Aorta (tissue), 5 donors: ENCODE results near the gene MED29. TPM values are rescaled to one million over a fixed set of nuclear protein-coding genes. Genes with fewer than 3 reads are reported as not detected.

Source experiments
- ATAC-seq: fragments of 200-7000 bp; cut with Tn5 transposase; one replicate; pipeline ENCODE4 v1.9.1; 2022; ENCODE audit warnings: moderate library complexity; ENCODE audit not compliant: low FRiP score
- DNase-seq, 2 donors: peaks; one replicate each; pipeline ENCODE4 v3.0.0-alpha.2; 2020
- H3K27ac ChIP-seq, 2 donors: one replicate each; pipeline ENCODE4 v1.5.1; 2013; ENCODE audit warnings: low read length in 2 of 2, mild to moderate bottlenecking in 2 of 2, moderate library complexity in 2 of 2, control low read depth in 1 of 2, inconsistent platforms in 1 of 2, low read depth in 1 of 2
- H3K27me3 ChIP-seq, 2 donors: one replicate each; pipeline ENCODE4 v1.6.1; 2013; ENCODE audit warnings: control low read depth in 1 of 2, low read length in 1 of 2, mild to moderate bottlenecking in 1 of 2, moderate library complexity in 1 of 2; ENCODE audit not compliant: insufficient read depth in 2 of 2, control insufficient read depth in 1 of 2
- H3K36me3 ChIP-seq, 2 donors: one replicate each; pipeline ENCODE4 v1.6.1; 2013; ENCODE audit warnings: control low read depth in 1 of 2, low read length in 1 of 2, mild to moderate bottlenecking in 1 of 2; ENCODE audit not compliant: insufficient read depth in 2 of 2, control insufficient read depth in 1 of 2
- H3K4me1 ChIP-seq, 2 donors: one replicate each; pipeline ENCODE4 v1.6.1; 2013; ENCODE audit warnings: low read length in 2 of 2, control low read depth in 1 of 2, mild to moderate bottlenecking in 1 of 2, moderate library complexity in 1 of 2; ENCODE audit not compliant: insufficient read depth in 2 of 2, control insufficient read depth in 1 of 2
- H3K4me3 ChIP-seq, 2 donors: one replicate each; pipeline ENCODE4 v1.5.1; 2013; ENCODE audit warnings: low read length in 2 of 2, control low read depth in 1 of 2, mild to moderate bottlenecking in 1 of 2
- H3K9me3 ChIP-seq: one replicate; pipeline ENCODE4 v1.6.1; 2013; ENCODE audit warnings: mild to moderate bottlenecking, low read length; ENCODE audit not compliant: control insufficient read depth
- WGBS, 2 donors: extraction: QIAGEN DNeasy Blood & Tissue Kit; methylation state at CpG; one replicate each; pipeline ENCODE4 v1.1.7; 2013; 5-methylcytosine and 5-hydroxymethylcytosine counted together
- intact Hi-C, 2 donors: fragments of 100-400 bp; cut with DNase I; formaldehyde crosslinking; loops; one replicate each; pipeline versions ENCODE4 v1.14.2 to v1.15.0; 2022
- polyA plus RNA-seq, 2 donors: library from polyadenylated mRNA; stranded (reverse); fragments of 200-250 nt; gene quantifications; one replicate each; pipeline ENCODE4 v1.2.3, GENCODE V29; 2013
- total RNA-seq, 2 donors: library from RNA; stranded (reverse); fragmentation: NEBNext Ultra II Directional; extraction: Animal tissue kit (Norgen Biotek cat#: 25700); gene quantifications; one replicate each; pipeline ENCODE4 v1.2.1, GENCODE V29; 2021
- donor health status: healthy with polysubstance abuse.
- donor health status: Bipolar disorder and iron deficiency.
- donor health status: DM: no; HTN: no; CAD: no.
- donor health status: DM: no; HTN: no; CAD: no.
- donor health status: DM: yes; HTN: yes; CAD: no.

Gene MED29
- total and polyA plus RNA-seq, 4 donors: 26.0 to 35.1 (median 29.3) TPM

DNA sequence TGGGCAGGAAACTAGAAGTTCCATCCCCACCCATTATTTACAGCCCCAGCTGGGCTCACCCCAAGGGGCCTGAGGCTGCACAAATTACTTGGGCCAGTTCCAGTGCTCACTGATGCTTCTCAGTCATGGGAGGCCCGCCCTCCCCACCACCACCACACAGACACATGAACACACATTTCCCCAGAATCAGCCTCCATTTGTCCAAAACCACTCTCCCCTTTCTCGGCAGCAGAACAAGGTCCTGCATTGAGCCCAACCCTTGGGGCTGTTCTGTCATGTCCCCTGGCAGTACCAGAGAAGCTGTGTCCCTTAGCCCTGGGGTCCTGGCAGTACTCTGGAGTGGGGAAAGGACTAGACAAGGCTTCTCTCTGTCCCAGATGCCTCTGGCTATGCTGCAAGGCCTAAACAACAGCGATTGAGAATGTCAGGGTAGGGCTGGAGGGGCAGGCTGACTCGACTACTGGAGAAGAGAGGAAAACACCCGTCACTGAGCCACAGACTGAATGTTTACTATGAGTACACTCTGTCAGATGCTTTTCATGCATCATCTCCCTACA, 27.2 kb upstream of the MED29 start:
- Histone ChIP-seq H3K36me3 (no peaks in the 10 kb centered on the region), H3K4me1 (no peaks in the 10 kb centered on the region), H3K4me3 (no peak overlapping the region), H3K27ac (no peak overlapping the region), H3K9me3 (no peaks in the 10 kb centered on the region), H3K27me3 (no peaks in the 10 kb centered on the region)
- intact Hi-C loops: no loop called here
- DNase-seq: peak in 1 of 2 donors; percentile 70
- WGBS, 2 donors: 84 to 89% methylated on average over 5 of the region's 5 CpGs
- peak; percentile 73 for ATAC-seq

DNA sequence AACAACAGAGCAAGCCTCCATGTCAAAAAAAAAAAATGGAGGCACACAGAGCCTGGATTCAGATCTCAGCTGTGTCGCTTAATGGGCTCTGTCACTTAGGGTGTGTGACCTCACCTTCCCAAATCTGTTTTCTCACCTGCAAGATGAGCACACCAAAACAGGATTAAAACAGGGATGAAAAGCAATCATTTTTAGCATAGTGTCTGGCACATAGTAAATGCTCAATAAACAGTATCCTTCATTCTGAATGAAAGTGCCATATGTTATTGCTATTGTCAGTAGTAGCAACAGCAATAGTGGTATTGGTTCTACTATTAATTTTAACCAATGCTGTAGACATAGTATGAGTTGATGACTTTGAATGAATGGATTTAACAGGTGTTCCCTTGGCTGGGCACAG, 25.6 kb upstream of the MED29 start:
- H3K27ac ChIP-seq: no peak overlapping the region
- WGBS, 2 donors: 100% methylated on average over 1 of the region's 1 CpG
- ATAC-seq (no peak), DNase-seq (no peak)
- intact Hi-C loops: no loop called here
- no peaks in the 10 kb centered on the region for H3K27me3 ChIP-seq
- H3K4me1 ChIP-seq: no peaks in the 10 kb centered on the region
- no peaks in the 10 kb centered on the region for H3K9me3 ChIP-seq
- H3K4me3 ChIP-seq: no peak overlapping the region
- peaks cover 0 to 4% of the 10 kb centered on the region in 2 donors for H3K36me3 ChIP-seq

DNA sequence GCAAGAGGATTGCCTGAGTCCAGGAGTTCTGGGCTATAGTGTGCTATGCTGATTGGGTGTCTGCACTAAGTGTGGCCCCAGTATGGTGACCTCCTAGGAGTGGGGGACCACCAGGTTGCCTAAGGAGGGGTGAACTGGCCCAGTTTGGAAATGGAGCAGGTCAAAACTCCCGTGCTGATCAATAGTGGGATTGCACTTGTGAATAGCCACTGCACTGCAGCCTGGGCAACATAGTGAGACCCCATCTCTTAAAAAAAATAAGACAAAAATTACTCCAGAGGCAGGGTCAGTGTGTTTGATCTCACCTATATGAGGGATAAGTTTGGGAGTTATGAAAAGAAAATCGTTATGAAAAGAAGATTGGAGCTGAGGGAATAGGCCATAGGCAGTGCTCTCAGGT, 22.0 kb upstream of the MED29 start:
- WGBS, 2 donors: 85 to 93% methylated on average over 2 of the region's 2 CpGs
- Histone ChIP-seq H3K36me3 (peaks cover 0 to 4% of the 10 kb centered on the region in 2 donors), H3K9me3 (no peaks in the 10 kb centered on the region), H3K27me3 (no peaks in the 10 kb centered on the region), H3K27ac (no peak overlapping the region), H3K4me1 (peaks cover 0 to 3% of the 10 kb centered on the region in 2 donors), H3K4me3 (no peak overlapping the region)
- ATAC-seq (no peak), DNase-seq (peak in 1 of 2 donors; percentile 7)
- intact Hi-C loops: no loop called here

DNA sequence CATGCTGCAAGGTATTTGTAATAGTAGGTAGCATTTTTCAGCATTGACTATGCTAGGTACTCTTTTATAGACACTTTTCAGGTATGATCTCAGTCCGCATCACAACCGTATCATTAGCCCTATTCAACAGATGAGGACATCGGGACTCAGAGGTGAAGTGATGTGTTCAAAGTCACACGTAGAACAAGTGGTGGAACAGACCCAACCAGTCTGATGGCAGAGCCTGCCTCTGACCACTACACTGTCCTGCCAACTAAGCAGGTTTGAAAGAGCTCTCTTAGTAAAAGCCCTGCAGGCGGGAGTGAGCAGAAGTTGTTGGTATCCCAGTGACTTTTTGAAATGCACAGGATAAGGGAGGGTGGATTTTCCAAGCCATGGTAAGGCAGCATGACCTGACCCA, 20.4 kb upstream of the MED29 start:
- 87 to 90% methylated on average over 5 of the region's 5 CpGs for WGBS, 2 donors
- peaks cover 0 to 3% of the 10 kb centered on the region in 2 donors for H3K4me1 ChIP-seq

DNA sequence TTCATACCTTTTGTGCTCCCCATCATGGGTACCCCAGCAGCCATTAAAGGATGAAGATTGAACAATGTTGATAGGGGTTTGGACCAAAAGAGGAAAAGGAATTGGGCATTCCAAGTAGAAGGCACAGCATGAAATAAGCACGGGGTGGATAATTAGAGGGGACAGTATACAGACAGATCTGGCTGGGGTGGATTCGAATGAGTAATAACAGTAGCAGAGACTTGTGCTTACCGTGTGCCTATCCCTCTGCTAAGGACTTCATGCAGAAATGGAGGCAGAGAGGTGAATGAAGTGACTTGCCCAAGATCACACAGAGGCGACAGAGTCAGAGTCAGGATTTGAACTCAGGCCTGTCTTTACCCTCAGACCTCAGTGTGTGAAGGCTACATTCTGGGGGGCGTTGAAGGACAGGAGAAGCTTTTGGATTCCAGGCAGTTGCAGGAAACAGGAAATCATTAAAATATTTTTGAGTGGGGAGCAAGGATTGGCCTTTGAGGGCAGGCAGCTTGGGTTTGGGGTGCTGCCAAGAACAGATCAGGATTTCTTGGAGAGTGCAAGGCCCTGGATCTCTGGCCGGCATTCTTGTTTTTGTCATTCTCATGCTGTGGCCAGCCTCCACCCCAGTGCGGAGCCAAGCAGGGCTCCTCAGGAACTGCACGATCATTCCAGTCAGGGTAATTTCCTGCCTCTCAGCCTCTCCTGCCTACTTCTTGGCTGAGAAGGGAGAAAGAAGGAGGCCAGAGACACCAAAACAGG, 19.0 kb upstream of the MED29 start:
- Histone ChIP-seq H3K4me3 (no peak overlapping the region), H3K4me1 (peaks cover 0 to 3% of the 10 kb centered on the region in 2 donors), H3K27ac (peak overlapping the region; percentile 88 to 96), H3K9me3 (no peaks in the 10 kb centered on the region), H3K27me3 (no peaks in the 10 kb centered on the region), H3K36me3 (peaks cover 0 to 11% of the 10 kb centered on the region in 2 donors)
- DNase-seq (peak; percentile 86 to 92), ATAC-seq (peak; percentile 93)
- 19 to 22% methylated on average over 8 of the region's 8 CpGs for WGBS, 2 donors
- intact Hi-C loops: no loop called here

More for the DNA sequence above, 20.4 kb upstream of the MED29 start:
- Histone ChIP-seq H3K27ac (no peak overlapping the region), H3K27me3 (no peaks in the 10 kb centered on the region), H3K4me3 (no peak overlapping the region), H3K9me3 (no peaks in the 10 kb centered on the region), H3K36me3 (peaks cover 0 to 4% of the 10 kb centered on the region in 2 donors)
- ATAC-seq (no peak), DNase-seq (no peak)
- intact Hi-C loops: no loop called here

DNA sequence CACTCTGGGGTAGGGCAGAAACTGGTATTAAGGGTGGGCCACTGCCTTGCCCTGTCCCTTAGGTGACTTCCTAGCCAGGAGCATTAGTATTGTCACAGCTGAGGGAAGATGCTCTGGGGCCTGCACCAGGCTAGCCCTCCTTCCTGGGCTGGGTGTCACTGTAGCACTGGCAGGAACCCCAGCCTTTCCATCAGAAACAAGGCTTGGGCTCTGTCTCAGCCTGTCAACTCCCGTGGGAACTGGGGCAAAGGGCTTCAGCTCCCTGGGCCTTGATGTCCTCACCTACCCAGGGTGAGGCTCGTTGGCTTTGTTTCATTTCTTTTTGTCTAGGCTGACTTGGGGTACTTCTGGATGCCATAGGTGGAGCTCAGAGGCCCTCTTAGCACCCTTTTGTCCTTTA, 18.2 kb upstream of the MED29 start:
- WGBS, 2 donors: 3 to 11% methylated on average over 2 of the region's 2 CpGs
- DNase-seq: peak in 1 of 2 donors; percentile 73
- ATAC-seq: peak; percentile 39
- intact Hi-C loops: no loop called here
- Histone ChIP-seq H3K36me3 (peaks cover 0 to 16% of the 10 kb centered on the region in 2 donors), H3K4me1 (peaks cover 0 to 3% of the 10 kb centered on the region in 2 donors), H3K27ac (peak overlapping the region; percentile 88 to 96), H3K4me3 (no peak overlapping the region), H3K9me3 (no peaks in the 10 kb centered on the region), H3K27me3 (no peaks in the 10 kb centered on the region)

DNA sequence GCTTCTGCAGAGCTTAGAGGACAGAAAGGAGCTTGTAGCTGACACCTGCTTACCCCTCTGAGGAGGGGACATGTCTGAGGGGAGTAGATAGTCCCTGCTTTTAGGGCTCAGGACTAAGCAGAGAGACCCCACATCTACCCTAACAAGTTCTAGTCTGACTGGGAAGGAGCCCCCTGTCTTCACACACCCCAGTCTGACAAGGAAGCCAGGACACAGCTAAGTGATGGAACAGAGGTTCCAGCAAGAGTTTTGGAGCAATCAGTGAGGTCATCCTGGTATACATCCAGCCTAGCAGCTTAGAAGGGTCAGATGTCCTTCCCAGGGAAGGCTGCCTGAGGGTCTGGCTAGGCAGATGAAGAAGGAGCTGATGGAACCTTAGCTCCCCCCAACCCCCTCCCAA, 15.2 kb upstream of the MED29 start:
- H3K36me3 ChIP-seq: peaks cover under 1 to 21% of the 10 kb centered on the region in 2 donors
- ATAC-seq (no peak), DNase-seq (no peak)
- no peaks in the 10 kb centered on the region for H3K9me3 ChIP-seq
- no peaks in the 10 kb centered on the region for H3K27me3 ChIP-seq
- H3K4me3 ChIP-seq: no peak overlapping the region
- peaks cover 0 to 3% of the 10 kb centered on the region in 2 donors for H3K4me1 ChIP-seq
- no peak overlapping the region for H3K27ac ChIP-seq
- intact Hi-C loops: no loop called here

DNA sequence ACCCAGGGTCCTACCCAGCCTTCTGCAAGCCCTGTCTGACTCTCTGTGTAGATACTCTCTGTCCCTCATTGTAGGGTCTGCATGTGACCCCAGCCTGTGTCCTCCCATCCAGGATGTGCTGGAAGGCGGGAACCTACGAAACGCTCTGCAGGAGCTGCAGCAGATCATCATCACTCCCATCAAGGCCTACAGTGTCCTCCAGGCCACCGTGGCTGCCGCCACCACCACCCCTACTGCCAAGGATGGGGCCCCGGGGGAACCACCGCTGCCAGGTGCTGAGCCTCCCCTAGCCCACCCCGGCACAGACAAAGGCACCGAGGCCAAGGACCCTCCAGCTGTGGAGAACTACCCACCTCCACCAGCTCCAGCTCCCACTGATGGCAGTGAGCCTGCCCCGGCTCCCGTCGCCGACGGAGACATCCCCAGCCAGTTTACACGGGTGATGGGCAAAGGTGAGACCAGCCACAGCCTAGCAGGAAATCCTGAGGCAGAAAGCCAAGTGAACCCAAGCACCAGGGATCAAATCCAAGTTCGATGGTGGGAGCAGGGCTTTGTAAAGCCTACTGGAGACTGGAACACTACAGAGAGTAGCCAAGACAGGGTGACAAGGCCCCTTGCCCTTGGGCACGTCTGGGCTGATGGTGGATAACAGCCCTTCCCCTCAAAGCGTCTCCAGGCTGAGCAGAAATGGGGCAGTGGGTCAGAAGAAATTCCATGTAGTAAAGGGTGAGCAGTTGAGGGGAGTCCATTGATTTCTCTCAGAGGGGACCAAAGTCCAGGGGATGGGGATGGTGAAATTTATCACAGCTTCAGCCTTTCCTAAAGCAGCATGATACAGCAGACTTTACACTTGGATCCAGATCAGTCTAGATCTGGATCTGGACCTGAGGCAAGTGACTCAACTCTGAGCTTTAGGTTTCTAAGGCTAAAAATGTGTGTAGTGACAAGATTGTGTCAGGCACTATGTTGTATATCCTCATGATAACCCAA, 13.5 kb upstream of the MED29 start:
- intact Hi-C loops: no loop called here
- WGBS, 2 donors: 87% methylated on average over 16 to 18 of the region's 18 CpGs
- Histone ChIP-seq H3K4me3 (no peak overlapping the region), H3K4me1 (no peaks in the 10 kb centered on the region), H3K36me3 (peaks cover 2 to 25% of the 10 kb centered on the region in 2 donors), H3K27ac (no peak overlapping the region), H3K9me3 (no peaks in the 10 kb centered on the region), H3K27me3 (no peaks in the 10 kb centered on the region)
- ATAC-seq (no peak), DNase-seq (no peak)
